AG09309 (cell line): ENCODE measurements around the gene SFXN2.

Experiments
- DNase-seq: peaks from one replicate; pipeline ENCODE4 v3.0.0-alpha.2; 2010; ENCODE audit warnings: low read depth
- H3K4me3 ChIP-seq: 2 replicates; pipeline ENCODE4 v1.5.1; 2011; ENCODE audit warnings: mild to moderate bottlenecking, low read depth, low read length, moderate library complexity; ENCODE audit not compliant: control insufficient read depth
- CTCF ChIP-seq: IDR thresholded peaks from 2 replicates; pipeline ENCODE4 v1.5.1; 2011; ENCODE audit warnings: mild to moderate bottlenecking, low read depth, low read length, inconsistent platforms; ENCODE audit not compliant: insufficient read depth, control insufficient read depth; ENCODE audit errors: missing control alignments

The SFXN2 gene

GRCh38 chr10:102676534-102677315, 37.7 kb upstream of the SFXN2 start:
- H3K4me3 ChIP-seq, result no peak overlapping the region
- DNase-seq, result no peak
- no peak for TF ChIP-seq CTCF

GRCh38 chr10:102677331-102678067, 36.9 kb upstream of the SFXN2 start:
- no peak overlapping the region for H3K4me3 ChIP-seq
- TF ChIP-seq CTCF, result no peak
- no peak for DNase-seq

GRCh38 chr10:102678068-102678400, 36.4 kb upstream of the SFXN2 start:
- TF ChIP-seq CTCF, result no peak
- no peak for DNase-seq
- no peak overlapping the region for H3K4me3 ChIP-seq

- H3K4me3 ChIP-seq, result no peak overlapping the region
- DNase-seq, result no peak
- peak; percentile 77 for TF ChIP-seq CTCF
These were observed 35.6 kb upstream of the SFXN2 start for GRCh38 chr10:102678842-102679289.

GRCh38 chr10:102679596-102679995, 34.8 kb upstream of the SFXN2 start:
- no peak overlapping the region for H3K4me3 ChIP-seq
- no peak for DNase-seq
- TF ChIP-seq CTCF, result no peak

GRCh38 chr10:102681696-102682095, 32.7 kb upstream of the SFXN2 start:
- TF ChIP-seq CTCF, result no peak
- DNase-seq, result no peak
- H3K4me3 ChIP-seq, result no peak overlapping the region

GRCh38 chr10:102682416-102682815, 32.0 kb upstream of the SFXN2 start:
- no peak for TF ChIP-seq CTCF
- DNase-seq, result no peak
- no peak overlapping the region for H3K4me3 ChIP-seq
